ENCODE measurements around the gene SESTD1. TPM values are rescaled to one million over a fixed set of nuclear protein-coding genes. Genes with fewer than 3 reads are reported as not detected.

Gene SESTD1
- total and polyA plus RNA-seq, 2 of the 13 experiments (the other 11 are each of a cell fraction or from before 2014, with no cell fraction given), result 74.4 to 101 TPM

- in situ Hi-C loops (cut with HindIII; ENCODE audit: extremely low pct_ligation_motif_present, low pct_unique_long_range_greater_than_20kb), result no loop called here
- no peak overlapping the region for H3K4me3 ChIP-seq (replicated peaks in 1 of 3; ENCODE audit: insufficient read depth in 1 of 3, low read depth in 2 of 3, low read length in 3 of 3)
- H3K27ac ChIP-seq (ENCODE audit: extremely low read length, insufficient read depth, low read length), result no peak overlapping the region
- no peak for DNase-seq (ENCODE audit: low spot score)
- no peaks in the 10 kb centered on the region for H3K9me3 ChIP-seq (ENCODE audit: low read length)
- no peaks in the 10 kb centered on the region for H3K27me3 ChIP-seq (ENCODE audit: control insufficient read depth in 1 of 2, insufficient read depth in 2 of 2, low read length in 2 of 2)
- no peaks in the 10 kb centered on the region for H3K36me3 ChIP-seq (replicated peaks in 1 of 2; ENCODE audit: control insufficient read depth in 1 of 2, insufficient read depth in 2 of 2, low read length in 2 of 2)
- FAIRE-seq, result no peak
- no peak for ATAC-seq
- no peak overlapping the region for H3K4me2 ChIP-seq (ENCODE audit: low read depth, low read length)
- 95% methylated on average over 3 of the region's 3 CpGs for WGBS (ENCODE audit: low lambda C conversion rate)
- no peak for TF ChIP-seq NPAS2 (CRISPR knock-in tag; IDR thresholded peaks at IDR 0.05; ENCODE audit: borderline replicate concordance)
- TF ChIP-seq ZNF687 (CRISPR knock-in tag; IDR thresholded peaks at IDR 0.05), result peak; percentile 14; the same call in 1 of the 2 replicates
- no TSS peak for BruUV-seq (replicated peaks)
- no peaks in the 10 kb centered on the region for H4K20me1 ChIP-seq (ENCODE audit: insufficient read depth, low read length)
- intact Hi-C loops (cut with micrococcal nuclease; ENCODE audit: unreplicated experiment), result no loop called here
- peaks cover 75% of the 10 kb centered on the region for H3K4me1 ChIP-seq (ENCODE audit: insufficient read depth, low read length)
- ChIA-PET POLR2A (no interaction called here), CTCF (ENCODE audit: low intra/inter-chr PET ratio, low total read pairs) (no interaction called here)
- H3K9ac ChIP-seq (ENCODE audit: insufficient read depth, low read depth, low read length), result no peak overlapping the region
- H2AFZ ChIP-seq (ENCODE audit: low read length), result peak overlapping the region; percentile 1
- H3K79me2 ChIP-seq (ENCODE audit: insufficient read depth, low read length), result no peaks in the 10 kb centered on the region
These were observed 13.0 kb upstream of the SESTD1 start for GRCh38 chr2:179277429-179278196.

Measured in HepG2 (cell line).